Stimulated activated CD4-positive, alpha-beta T cell treated with anti-CD3 and anti-CD28 coated beads, TNF-alpha, amount 100 ng/mL, for 48 hours (primary cell): ENCODE results near the gene NCOR1.
"Not testable (repeated sequence)": the region's sequence is repeated elsewhere in the genome, so short reads cannot be mapped to it uniquely, and the experiment has no call there.

ENCODE experiments used
- DNase-seq, 3 donors: peaks; one replicate each; pipeline ENCODE4 v3.0.0-alpha.2; 2020; ENCODE audit warnings: low read depth in 3 of 3

Gene NCOR1

DNA sequence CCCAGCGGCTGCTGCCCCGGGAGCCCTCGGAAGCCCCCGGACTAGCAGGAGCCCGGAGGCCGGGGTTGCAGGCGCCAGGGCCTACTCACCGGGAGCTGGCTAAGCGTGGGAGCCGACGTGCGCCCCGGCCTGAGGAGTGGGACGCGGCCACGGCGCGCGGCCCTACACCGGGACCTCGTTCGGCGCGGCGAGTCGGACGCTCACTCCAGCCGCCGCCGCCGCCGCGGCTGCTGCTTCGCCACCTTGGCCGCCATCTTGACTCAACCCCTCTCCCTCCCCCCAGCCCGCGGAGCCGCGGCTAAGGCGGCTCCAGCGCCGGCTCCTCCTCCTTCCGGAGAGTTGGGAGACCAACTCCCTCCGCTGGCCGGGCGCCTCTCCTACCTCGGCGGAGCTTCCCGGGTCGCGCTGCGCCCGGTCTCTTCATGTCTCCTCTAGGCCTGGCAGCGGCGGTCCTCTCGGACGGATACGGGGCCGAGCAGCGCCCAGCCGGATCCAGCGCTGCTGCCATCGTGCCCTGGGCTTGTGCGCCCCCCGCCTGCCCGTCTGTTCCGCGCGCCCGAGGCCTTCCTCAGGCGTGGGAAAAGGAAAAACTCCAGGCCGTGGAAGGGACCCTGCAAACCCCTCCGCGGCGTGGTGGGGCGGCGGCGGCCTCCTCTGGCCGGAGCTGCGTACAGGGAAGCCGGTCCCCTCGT, at the start of gene NCOR1:
TSS of gene NCOR1 (minus strand) at position 262 of the 692 bp plus-strand sequence. CDS start 20,965 bp downstream, outside the sequence.
- peak; percentile 78 to 89 (median 81) for DNase-seq

DNA sequence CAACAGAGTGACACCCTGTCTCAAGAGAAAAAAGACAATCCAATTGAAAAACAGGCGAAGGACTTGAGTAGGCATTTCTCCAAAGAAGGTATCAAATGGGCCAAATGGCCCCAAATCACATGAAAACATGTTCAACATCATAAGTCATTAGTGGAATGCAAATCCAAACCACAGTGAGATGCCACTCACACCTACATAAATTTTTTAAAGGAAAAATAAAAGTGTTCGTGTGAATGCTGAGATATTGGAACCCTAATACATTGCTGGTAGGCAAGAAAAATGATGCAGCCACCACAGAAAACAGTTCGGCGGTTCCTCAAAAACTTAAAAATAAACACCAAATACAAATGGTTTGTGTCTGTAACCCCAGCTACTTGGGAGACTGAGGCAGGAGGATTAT, 46.9 kb upstream of the NCOR1 start:
- no peak for DNase-seq

DNA sequence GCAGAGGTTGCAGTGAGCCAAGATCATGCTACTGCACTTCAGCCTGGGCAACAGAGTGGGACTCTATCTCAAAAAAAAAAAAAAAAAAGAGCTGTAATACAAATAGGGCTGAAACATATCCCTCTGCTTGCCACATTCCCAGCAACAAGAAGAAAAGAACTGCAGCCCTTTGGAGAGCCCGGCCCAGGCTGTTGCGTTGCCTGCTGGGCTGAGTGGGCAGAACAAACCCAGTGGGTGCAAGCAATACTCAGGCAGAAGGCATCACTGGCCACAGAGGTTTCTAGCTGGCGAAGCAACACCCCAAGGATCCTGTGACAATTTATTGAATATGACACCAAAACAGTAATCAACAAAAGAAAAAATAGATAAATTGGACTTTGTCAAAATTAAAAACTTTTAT, 45.7 kb upstream of the NCOR1 start:
- no peak for DNase-seq

DNA sequence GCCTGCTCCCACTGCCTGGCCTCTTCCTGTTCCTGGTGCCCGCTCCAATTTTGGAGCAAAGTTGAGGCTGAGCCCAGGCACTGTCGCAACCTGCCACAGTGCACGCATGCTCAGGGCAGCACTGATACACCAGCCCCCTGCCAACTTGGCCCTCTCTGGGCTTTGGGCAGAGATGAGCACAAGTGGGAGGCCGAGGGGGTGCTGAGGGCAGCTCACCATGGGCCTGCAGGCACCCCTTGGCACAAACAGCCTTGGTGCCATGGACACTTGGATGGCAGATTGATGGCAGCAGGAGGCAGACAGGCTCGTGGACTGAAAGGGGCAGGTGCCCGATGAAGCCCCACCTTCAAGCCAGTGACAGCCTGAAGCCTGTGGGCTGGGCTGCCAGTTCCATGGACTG, 44.6 kb upstream of the NCOR1 start:
- no peak for DNase-seq

DNA sequence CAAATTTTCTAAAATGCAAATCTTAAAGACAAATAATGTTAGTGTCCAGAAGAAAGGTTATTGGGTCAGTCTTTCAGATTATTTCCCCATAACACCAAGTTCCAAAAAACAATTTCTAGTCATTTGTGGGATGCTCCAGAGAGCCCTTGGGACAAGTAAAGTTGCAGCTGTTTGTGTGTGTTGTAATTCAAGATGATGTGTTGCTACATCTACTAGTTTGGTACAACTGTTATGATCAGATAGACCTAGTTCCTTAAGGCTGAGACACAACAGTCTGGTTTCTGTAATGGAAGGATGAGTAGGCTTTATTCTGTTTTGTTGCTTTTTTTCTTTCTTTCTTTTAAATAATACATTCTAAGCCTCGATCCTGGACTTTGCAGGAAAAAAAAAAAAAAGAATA, 43.6 kb upstream of the NCOR1 start:
- DNase-seq: no peak

DNA sequence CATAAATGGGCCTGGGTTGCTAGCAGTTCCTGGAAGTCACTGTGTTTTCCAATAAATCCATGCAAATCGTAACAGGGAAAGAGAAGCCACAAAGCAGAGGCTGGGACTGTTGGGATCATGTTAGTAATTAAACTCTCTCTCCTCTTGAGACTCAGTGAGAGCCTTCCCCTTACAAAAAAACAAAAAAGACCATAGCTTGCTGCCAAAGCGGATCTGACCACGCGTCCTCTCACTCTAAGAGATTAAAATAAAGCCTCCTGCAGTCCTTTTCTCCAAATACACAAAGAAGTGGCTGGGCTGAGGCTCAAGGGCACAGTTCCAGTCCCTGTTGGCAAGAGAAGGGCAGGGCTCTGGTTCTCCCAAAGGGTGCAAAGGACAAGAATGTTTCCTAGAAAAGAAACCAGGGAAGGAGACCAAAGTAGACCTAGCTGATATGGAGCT, 40.2 kb upstream of the NCOR1 start:
- DNase-seq: no peak

DNA sequence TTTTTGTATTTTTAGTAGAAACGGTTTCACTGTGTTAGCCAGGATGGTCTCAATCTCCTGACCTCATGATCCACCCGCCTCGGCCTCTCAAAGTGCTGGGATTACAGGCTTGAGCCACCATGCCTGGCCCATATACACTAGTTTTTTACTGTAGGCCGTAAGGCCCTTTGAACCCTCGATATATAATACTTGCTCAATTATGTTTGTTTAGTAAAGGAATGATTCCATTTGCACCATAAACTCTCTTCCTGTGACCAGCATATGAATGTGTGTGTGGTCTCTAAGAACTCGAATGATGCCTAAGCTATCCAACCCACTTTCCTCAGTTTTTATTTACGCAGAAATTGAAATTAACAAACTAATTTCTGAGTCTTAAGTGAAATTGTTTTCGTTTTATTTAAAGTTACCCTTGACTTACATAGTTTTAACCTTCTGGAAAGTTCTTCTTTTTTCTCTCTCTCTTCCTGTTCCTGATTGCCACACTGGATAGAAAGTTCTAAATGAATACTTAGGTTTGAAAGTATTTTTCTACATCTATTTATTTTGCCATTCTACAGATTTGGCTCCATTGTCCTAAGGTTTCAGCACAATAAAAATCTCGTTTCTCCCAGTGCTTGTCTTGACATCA, 39.6 kb upstream of the NCOR1 start:
- no peak for DNase-seq

DNA sequence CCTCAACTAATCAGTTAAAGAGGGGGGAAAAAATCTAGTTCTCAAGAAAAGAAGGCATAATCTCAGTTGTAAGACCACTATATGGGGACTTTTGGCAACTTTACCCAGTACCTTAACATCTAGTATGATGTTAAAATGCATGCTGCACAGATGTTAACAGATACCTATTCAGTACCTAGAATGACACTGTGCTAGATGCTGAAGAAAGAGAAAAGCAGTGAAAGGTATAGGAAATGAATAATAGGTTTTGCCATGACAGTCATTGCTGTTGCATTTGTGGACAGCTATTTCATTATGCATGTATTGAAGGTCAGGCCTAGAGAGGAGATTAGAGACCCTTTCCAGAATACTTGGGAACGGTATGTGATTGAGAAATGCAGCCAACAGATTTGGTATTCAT, 36.2 kb upstream of the NCOR1 start:
- no peak for DNase-seq

DNA sequence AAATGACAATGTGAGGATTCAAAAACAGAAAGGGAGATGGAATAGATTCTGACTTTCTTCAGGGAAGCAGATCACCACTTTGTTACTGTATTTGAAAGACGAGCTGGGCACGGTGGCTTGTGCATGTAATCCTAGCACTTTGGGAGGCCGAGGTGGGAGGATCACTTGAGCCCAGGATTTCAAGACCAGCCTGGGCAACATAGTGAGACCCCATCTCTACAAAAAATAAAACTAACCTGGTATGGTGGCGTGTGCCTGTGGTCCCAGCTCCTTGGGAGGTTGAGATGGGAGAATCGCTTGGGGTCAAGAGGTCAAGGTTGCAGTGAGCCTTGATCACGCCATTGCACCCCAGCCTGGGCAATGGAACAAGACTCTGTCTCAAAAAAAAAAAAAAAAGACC, 35.7 kb upstream of the NCOR1 start:
- no peak for DNase-seq

DNA sequence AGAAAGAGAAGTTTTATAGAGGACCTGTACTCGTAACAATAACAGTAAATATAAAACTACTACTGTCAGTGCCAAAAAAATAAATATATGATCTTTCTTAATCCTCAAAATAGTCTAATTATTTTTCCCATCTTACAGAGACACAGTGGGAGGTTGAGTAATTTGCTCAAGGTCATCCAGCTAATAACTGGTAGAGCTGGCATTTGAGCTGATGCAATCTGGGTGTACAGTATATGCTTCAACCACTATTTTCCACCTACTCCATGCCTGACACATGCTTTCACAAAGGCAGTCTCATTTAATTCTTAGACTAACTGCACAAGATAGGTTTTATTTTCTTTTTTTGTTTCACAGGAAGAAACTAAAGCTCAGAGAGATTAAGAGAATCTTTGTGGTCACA, 35.3 kb upstream of the NCOR1 start:
- DNase-seq: no peak

DNA sequence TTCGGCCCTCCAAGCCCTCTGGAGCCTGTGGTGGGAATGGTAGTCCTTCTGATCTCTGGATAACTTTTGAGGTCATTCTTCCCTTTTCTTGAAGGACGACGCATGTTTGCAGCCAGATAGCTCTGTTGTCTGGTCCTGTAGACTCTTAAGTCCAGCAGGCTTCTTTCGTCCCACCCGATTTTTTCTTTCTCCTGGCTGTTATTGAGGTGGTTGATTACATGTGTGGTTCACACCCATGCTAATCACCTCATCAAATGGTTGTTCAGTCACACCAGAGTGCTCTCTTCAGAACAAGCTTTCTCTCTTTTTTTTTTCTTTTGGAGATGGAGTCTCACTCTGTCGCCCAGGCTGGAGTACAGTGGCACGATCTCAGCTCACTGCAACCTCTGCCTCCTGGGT, 32.3 kb upstream of the NCOR1 start:
- no peak for DNase-seq

DNA sequence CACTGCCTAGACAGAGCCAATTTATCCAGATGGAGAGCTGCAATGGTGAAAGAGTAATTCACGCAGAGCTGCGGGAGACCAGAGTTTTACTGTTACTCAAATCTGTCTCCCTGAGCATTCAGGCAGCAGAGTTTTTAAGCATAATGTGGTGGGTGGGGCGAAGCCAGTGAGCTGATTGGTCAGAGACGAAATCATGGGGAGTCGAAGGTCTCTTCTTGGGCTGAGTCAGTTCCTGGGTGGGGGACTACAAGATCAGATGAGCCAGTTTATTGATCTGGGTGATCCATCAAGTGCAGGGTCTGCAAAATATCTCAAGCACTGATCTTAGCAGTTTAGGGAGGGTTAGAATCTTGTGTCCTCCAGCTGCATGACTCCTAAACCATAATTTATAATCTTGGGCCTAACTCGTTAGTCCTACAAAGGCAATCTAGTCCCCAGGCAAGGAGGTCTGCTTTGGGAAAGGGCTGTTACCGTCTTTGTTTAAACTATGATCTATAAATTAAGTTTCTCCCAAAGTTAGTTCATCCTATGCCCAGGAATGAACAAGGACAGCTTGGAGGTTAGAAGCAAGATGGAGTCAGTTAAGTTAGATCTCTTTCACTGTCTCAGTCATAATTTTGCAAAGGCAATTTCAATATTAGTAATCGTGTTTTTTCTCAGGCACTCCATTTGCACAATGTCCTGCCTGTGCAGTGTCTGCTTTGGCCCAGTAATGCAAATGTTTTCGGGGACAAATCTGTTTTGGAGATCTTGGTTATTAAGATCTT, 28.6 kb upstream of the NCOR1 start:
- peak in 1 of 3 donors; percentile 2 for DNase-seq

DNA sequence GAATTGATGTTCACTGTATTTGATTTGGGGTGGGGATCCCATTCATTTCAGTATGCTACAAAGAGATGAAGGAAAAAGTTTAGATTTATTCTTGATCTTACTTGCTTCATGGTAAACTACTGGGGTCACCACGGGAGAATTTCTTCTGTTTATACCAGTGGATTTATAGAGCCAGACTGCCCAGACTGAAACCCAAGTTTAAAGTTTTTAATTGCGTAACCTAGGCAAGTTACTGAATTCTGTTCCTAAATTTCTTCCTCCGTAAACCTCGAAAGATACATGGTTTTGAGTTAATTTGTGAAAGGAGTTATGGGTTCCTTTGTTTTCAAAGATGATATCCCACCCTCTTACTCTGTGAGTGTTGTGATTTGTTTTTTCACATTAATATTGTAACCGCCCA, 28.1 kb upstream of the NCOR1 start:
- no peak for DNase-seq

DNA sequence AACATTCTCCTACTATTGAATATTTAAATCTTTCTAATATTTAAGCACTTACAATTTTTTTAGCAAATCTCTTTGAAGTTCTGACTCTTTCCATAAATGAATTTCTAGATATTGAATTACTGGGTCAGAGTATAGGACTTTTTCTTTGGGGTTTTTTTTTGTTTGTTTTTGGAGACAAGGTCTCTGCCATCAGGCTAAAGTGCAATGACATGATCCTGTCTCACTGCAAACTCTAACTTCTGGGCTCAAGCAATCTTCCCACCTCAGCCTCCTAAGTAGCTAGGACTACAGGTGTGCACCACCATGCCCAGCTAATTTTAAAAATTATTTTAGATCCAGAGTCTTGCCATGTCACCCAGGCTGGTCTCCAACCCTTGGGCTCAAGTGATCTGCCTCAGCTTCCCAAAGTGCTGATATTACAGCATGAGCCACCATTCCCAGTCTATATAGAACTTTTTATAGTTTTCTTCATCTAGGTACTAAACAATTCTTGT, 26.6 kb upstream of the NCOR1 start:
- no peak for DNase-seq

DNA sequence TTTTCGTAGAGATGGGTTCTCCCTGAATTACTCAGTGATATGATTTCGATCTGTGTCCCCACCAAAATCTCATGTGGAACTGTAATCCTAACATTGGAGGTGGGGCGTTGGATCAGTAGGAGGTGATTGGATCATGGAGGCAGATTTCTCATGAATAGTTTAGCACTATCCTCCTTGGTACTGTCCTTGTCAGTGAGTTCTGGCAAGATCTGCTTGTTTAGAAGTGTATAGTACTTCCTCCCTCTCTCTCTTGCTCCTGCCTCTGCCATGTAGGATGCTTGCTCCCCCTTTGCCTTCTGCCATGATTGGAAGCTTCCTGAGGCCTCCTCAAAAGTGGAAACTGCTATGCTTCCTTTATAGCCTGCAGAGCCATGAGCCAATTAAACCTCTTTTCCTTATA, 24.6 kb upstream of the NCOR1 start:
- DNase-seq: no peak

DNA sequence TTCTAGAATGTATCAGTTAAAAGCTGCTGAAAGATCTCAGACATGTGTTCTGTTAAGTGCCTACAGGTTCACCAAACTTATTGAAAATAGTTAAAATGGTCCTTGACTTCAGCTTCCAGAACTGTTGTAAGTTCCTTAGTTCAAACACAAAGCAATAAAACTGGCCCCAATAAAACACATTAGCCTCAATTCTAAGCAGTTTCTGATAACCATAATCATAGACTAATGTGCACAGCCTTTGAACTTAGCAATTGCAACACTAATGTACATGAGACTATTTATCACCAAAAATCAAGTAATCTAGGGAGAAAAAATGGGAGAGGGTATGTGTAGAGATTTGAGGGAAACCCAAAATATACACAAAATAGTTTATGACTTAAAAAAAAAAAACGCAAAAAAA, 17.1 kb upstream of the NCOR1 start:
- no peak for DNase-seq

DNA sequence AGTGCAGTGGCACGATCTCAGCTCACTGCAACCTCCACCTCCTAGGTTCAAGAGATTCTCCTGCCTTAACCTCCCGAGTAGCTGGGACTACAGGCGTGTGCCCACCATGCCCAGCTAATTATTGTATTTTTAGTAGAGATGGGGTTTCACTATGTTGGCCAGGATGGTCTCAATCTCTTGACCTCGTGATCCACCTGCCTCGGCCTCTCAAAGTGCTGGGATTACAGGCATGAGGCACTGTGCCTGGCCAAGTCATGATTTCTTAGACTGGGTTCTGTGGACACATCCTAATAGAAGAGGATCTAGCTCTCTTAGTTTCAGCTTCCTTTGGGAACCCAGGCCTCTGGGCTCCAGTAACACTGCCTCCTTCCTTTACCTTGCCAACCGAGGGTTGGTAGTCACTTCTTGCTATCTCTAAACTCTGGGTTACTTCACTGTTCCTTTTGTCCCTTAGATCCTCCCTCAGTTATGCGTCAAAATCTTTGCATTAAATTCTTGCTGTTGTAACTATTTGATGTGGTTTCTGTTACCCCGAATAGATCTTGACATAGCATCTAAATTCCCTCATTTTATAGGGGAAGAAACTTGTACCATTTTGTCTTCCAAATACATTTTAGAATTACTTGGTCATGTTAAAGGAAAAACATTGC, 14.7 kb upstream of the NCOR1 start:
- not testable (repeated sequence) for DNase-seq

DNA sequence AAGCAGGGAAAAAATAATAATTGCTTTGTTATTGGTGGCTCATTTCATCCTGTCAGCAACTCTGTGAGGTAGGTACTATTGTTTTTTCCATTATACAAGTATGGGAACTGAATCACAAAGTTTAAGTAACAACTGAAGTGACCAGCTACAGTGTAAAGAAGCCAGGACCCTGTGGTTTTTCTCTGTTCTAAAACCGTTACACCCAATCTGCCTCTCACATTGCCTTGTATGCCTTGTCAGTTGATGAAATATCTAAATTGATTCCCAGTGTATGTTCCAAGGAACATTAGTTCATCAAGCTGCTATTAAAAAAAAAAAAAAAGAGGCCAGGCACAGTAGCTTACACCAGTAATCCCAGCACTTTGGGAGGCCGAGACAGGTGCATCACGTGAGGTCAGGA, 7.1 kb upstream of the NCOR1 start:
- DNase-seq: no peak

DNA sequence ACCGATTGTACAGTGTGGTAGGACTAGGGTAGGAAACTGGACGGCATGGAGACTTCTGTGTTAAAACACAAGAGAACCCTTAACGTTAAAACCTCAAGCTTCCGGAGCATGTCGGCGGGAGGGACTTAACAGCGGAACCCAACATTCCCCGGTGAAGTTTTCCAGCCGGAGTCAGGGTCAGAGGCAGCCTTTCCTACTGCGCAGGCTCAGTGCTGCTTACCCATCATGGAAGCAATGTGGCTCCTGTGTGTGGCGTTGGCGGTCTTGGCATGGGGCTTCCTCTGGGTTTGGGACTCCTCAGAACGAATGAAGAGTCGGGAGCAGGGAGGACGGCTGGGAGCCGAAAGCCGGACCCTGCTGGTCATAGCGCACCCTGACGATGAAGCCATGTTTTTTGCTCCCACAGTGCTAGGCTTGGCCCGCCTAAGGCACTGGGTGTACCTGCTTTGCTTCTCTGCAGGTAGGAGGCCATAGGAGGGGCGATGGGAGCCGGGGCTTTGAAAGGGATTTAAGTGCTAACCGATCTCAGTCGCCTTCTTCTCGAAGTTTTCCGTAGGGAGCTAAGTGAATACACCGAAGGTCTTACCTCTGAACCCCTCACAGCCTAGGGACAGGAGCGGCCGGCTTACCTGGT, 1.8 kb upstream of the NCOR1 start, which contains the start of gene PIGL:
TSS of gene PIGL (plus strand) at position 209 of the 634 bp plus-strand sequence. CDS start at position 226, 17 bp downstream.
- DNase-seq: peak; percentile 74 to 85 (median 80)

DNA sequence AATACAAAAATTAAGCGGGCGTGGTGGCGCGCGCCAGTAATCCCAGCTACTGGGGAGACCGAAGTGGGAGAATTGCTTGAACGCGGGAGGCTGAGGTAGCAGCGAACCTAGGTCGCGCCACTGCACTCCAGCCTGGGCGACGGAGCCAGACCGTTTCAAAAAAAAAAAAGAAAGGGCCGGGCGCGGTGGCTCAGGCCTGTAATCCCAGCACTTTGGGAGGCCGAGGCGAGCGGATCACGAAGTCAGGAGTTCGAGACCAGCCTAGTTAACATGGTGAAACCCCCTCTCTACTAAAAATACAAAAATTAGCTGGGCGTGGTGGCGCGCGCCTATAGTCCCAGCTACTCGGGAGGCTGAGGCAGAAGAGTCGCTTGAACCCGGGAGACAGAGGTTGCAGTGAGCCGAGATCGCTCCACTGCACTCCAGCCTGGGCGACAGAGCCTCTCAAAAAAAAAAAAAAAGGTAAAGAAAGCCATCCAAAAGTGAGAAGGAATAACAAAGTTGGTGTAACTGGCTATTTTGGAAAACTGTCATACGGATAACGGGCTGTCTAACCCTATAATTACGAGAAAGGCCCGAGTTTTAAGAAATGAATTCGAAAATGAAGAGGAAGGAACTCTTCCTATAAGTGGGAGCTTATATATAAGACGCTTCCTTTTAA, 1.1 kb upstream of the NCOR1 start:
- DNase-seq: not testable (repeated sequence)

DNA sequence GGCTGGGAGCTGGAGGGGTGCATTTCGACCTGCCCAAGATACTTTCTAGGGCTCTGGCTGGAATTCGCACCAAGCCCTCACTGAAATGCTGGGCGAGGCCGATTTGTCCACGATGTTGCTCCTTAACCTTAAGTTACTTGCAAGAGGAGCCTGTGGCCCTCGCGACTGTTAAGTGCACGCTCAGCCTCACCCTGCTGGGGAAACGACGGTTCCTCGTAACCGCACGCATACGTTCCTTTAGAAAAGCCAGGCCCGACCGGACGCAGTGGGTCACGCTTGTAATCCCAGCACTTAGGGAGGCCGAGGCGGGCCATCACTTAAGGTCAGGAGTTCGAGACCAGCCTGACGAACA, 607 bp upstream of the NCOR1 start:
- DNase-seq: peak in 1 of 3 donors; percentile 7
